HG03097 (cell line): ENCODE results near the gene AFDN.

Source experiments
- ATAC-seq: cut with Tn5 transposase; IDR thresholded peaks from one replicate; pipeline ENCODE4 v1.9.1; 2021; ENCODE audit not compliant: unreplicated experiment, low FRiP score

AFDN gene

GRCh38 chr6:167794161-167795157 is 32.3 kb upstream of the AFDN start:
- ATAC-seq = no peak

GRCh38 chr6:167795321-167795811 is 31.3 kb upstream of the AFDN start:
- ATAC-seq = no peak

- ATAC-seq = no peak
Measured at GRCh38 chr6:167795874-167796191, 30.9 kb upstream of the AFDN start.

- ATAC-seq = no peak
Measured at GRCh38 chr6:167796192-167796981, 30.3 kb upstream of the AFDN start.

- no peak for ATAC-seq
Measured at GRCh38 chr6:167797011-167797471, 29.7 kb upstream of the AFDN start.

GRCh38 chr6:167797476-167798265 is 29.0 kb upstream of the AFDN start:
- no peak for ATAC-seq

GRCh38 chr6:167798453-167798852 is 28.3 kb upstream of the AFDN start:
- no peak for ATAC-seq

GRCh38 chr6:167799033-167799821 is 27.5 kb upstream of the AFDN start:
- ATAC-seq = no peak

GRCh38 chr6:167800549-167800948 is 26.2 kb upstream of the AFDN start:
- no peak for ATAC-seq

- ATAC-seq = no peak
Measured at GRCh38 chr6:167801263-167801662, 25.4 kb upstream of the AFDN start.

- no peak for ATAC-seq
Measured at GRCh38 chr6:167802339-167802738, 24.4 kb upstream of the AFDN start.

GRCh38 chr6:167803816-167804215 is 22.9 kb upstream of the AFDN start:
- ATAC-seq = no peak

- ATAC-seq = no peak
Measured at GRCh38 chr6:167804281-167805013, 22.3 kb upstream of the AFDN start.

- ATAC-seq = no peak
Measured at GRCh38 chr6:167805349-167806060, 21.2 kb upstream of the AFDN start.

GRCh38 chr6:167806061-167806700 is 20.5 kb upstream of the AFDN start:
- no peak for ATAC-seq

GRCh38 chr6:167807200-167807599 is 19.5 kb upstream of the AFDN start:
- ATAC-seq = no peak

GRCh38 chr6:167807756-167808155 is 19.0 kb upstream of the AFDN start:
- no peak for ATAC-seq

- no peak for ATAC-seq
Measured at GRCh38 chr6:167811040-167811439, 15.7 kb upstream of the AFDN start.
